Aorta (tissue), 5 donors: Measurements from ENCODE around the gene ESR1. TPM values are rescaled to one million over a fixed set of nuclear protein-coding genes. Genes with fewer than 3 reads are reported as not detected.

Experiments used
- ATAC-seq: fragments of 200-7000 bp; cut with Tn5 transposase; one replicate; pipeline ENCODE4 v1.9.1; 2022; ENCODE audit warnings: moderate library complexity; ENCODE audit not compliant: low FRiP score
- DNase-seq, 2 donors: peaks; one replicate each; pipeline ENCODE4 v3.0.0-alpha.2; 2020
- H3K27ac ChIP-seq, 2 donors: one replicate each; pipeline ENCODE4 v1.5.1; 2013; ENCODE audit warnings: low read length in 2 of 2, mild to moderate bottlenecking in 2 of 2, moderate library complexity in 2 of 2, control low read depth in 1 of 2, inconsistent platforms in 1 of 2, low read depth in 1 of 2
- H3K27me3 ChIP-seq, 2 donors: one replicate each; pipeline ENCODE4 v1.6.1; 2013; ENCODE audit warnings: control low read depth in 1 of 2, low read length in 1 of 2, mild to moderate bottlenecking in 1 of 2, moderate library complexity in 1 of 2; ENCODE audit not compliant: insufficient read depth in 2 of 2, control insufficient read depth in 1 of 2
- H3K36me3 ChIP-seq, 2 donors: one replicate each; pipeline ENCODE4 v1.6.1; 2013; ENCODE audit warnings: control low read depth in 1 of 2, low read length in 1 of 2, mild to moderate bottlenecking in 1 of 2; ENCODE audit not compliant: insufficient read depth in 2 of 2, control insufficient read depth in 1 of 2
- H3K4me1 ChIP-seq, 2 donors: one replicate each; pipeline ENCODE4 v1.6.1; 2013; ENCODE audit warnings: low read length in 2 of 2, control low read depth in 1 of 2, mild to moderate bottlenecking in 1 of 2, moderate library complexity in 1 of 2; ENCODE audit not compliant: insufficient read depth in 2 of 2, control insufficient read depth in 1 of 2
- H3K4me3 ChIP-seq, 2 donors: one replicate each; pipeline ENCODE4 v1.5.1; 2013; ENCODE audit warnings: low read length in 2 of 2, control low read depth in 1 of 2, mild to moderate bottlenecking in 1 of 2
- H3K9me3 ChIP-seq: one replicate; pipeline ENCODE4 v1.6.1; 2013; ENCODE audit warnings: mild to moderate bottlenecking, low read length; ENCODE audit not compliant: control insufficient read depth
- WGBS, 2 donors: extraction: QIAGEN DNeasy Blood & Tissue Kit; methylation state at CpG; one replicate each; pipeline ENCODE4 v1.1.7; 2013; 5-methylcytosine and 5-hydroxymethylcytosine counted together
- intact Hi-C, 2 donors: fragments of 100-400 bp; cut with DNase I; formaldehyde crosslinking; loops; one replicate each; pipeline versions ENCODE4 v1.14.2 to v1.15.0; 2022
- polyA plus RNA-seq, 2 donors: library from polyadenylated mRNA; stranded (reverse); fragments of 200-250 nt; gene quantifications; one replicate each; pipeline ENCODE4 v1.2.3, GENCODE V29; 2013
- total RNA-seq, 2 donors: library from RNA; stranded (reverse); fragmentation: NEBNext Ultra II Directional; extraction: Animal tissue kit (Norgen Biotek cat#: 25700); gene quantifications; one replicate each; pipeline ENCODE4 v1.2.1, GENCODE V29; 2021
- donor health status: healthy with polysubstance abuse.
- donor health status: Bipolar disorder and iron deficiency.
- donor health status: DM: no; HTN: no; CAD: no.
- donor health status: DM: no; HTN: no; CAD: no.
- donor health status: DM: yes; HTN: yes; CAD: no.

Gene ESR1
- total and polyA plus RNA-seq, 4 donors = 0.13 to 12.3 (median 2.8) TPM

- intact Hi-C loops = no loop called here
- Histone ChIP-seq H3K36me3 (no peaks in the 10 kb centered on the region), H3K9me3 (no peaks in the 10 kb centered on the region), H3K27ac (no peak overlapping the region), H3K27me3 (no peaks in the 10 kb centered on the region), H3K4me3 (no peak overlapping the region), H3K4me1 (peaks cover 0 to 4% of the 10 kb centered on the region in 2 donors)
- WGBS, 2 donors = 92 to 98% methylated on average over 14 of the region's 14 CpGs
- DNase-seq (no peak), ATAC-seq (no peak)
These were observed 291.2 kb downstream of the ESR1 start for GRCh38 chr6:152098683-152099082.

DNA sequence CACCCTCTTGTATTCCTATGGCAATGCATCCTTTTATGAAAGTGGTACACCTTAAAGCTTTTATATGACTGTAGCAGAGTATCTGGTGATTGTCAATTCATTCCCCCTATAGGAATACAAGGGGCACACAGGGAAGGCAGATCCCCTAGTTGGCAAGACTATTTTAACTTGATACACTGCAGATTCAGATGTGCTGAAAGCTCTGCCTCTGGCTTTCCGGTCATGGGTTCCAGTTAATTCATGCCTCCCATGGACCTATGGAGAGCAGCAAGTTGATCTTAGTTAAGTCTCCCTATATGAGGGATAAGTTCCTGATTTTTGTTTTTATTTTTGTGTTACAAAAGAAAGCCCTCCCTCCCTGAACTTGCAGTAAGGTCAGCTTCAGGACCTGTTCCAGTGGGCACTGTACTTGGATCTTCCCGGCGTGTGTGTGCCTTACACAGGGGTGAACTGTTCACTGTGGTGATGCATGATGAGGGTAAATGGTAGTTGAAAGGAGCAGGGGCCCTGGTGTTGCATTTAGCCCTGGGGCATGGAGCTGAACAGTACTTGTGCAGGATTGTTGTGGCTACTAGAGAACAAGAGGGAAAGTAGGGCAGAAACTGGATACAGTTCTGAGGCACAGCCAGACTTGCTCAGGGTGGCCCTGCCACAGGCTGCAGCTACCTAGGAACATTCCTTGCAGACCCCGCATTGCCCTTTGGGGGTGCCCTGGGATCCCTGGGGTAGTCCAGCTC, 292.1 kb downstream of the ESR1 start:
- H3K27me3 ChIP-seq = no peaks in the 10 kb centered on the region
- H3K36me3 ChIP-seq = no peaks in the 10 kb centered on the region
- peaks cover 0 to 2% of the 10 kb centered on the region in 2 donors for H3K4me1 ChIP-seq
- intact Hi-C loops = no loop called here
- no peak for ATAC-seq
- H3K27ac ChIP-seq = no peak overlapping the region
- no peak overlapping the region for H3K4me3 ChIP-seq
- no peak for DNase-seq
- no peaks in the 10 kb centered on the region for H3K9me3 ChIP-seq
- 92 to 95% methylated on average over 4 of the region's 4 CpGs for WGBS, 2 donors

DNA sequence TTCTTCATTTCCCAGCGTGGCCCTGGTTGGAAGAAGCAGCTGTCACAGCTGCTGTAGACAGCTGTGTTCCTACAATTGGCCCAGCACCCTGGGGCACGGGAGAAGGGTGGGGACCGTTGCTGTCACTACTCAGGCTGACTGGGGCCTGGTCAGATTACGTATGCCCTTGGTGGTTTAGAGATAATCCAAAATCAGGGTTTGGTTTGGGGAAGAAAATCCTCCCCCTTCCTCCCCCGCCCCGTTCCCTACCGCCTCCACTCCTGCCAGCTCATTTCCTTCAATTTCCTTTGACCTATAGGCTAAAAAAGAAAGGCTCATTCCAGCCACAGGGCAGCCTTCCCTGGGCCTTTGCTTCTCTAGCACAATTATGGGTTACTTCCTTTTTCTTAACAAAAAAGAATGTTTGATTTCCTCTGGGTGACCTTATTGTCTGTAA, 292.7 kb downstream of the ESR1 start:
- no peak overlapping the region for H3K4me3 ChIP-seq
- H3K36me3 ChIP-seq = no peaks in the 10 kb centered on the region
- DNase-seq (peak in 1 of 2 donors; percentile 77), ATAC-seq (peak; percentile 6)
- H3K27ac ChIP-seq = no peak overlapping the region
- intact Hi-C loops = no loop called here
- no peaks in the 10 kb centered on the region for H3K9me3 ChIP-seq
- no peaks in the 10 kb centered on the region for H3K4me1 ChIP-seq
- 82 to 86% methylated on average over 7 of the region's 7 CpGs for WGBS, 2 donors
- no peaks in the 10 kb centered on the region for H3K27me3 ChIP-seq

- H3K9me3 ChIP-seq = no peaks in the 10 kb centered on the region
- ATAC-seq (no peak), DNase-seq (no peak)
- H3K4me1 ChIP-seq = peaks cover 0 to 6% of the 10 kb centered on the region in 2 donors
- intact Hi-C loops = no loop called here
- H3K36me3 ChIP-seq = no peaks in the 10 kb centered on the region
- H3K27me3 ChIP-seq = no peaks in the 10 kb centered on the region
- no peak overlapping the region for H3K27ac ChIP-seq
- 90 to 92% methylated on average over 4 of the region's 4 CpGs for WGBS, 2 donors
- no peak overlapping the region for H3K4me3 ChIP-seq
These were observed 300.5 kb downstream of the ESR1 start for GRCh38 chr6:152107973-152108372.

DNA sequence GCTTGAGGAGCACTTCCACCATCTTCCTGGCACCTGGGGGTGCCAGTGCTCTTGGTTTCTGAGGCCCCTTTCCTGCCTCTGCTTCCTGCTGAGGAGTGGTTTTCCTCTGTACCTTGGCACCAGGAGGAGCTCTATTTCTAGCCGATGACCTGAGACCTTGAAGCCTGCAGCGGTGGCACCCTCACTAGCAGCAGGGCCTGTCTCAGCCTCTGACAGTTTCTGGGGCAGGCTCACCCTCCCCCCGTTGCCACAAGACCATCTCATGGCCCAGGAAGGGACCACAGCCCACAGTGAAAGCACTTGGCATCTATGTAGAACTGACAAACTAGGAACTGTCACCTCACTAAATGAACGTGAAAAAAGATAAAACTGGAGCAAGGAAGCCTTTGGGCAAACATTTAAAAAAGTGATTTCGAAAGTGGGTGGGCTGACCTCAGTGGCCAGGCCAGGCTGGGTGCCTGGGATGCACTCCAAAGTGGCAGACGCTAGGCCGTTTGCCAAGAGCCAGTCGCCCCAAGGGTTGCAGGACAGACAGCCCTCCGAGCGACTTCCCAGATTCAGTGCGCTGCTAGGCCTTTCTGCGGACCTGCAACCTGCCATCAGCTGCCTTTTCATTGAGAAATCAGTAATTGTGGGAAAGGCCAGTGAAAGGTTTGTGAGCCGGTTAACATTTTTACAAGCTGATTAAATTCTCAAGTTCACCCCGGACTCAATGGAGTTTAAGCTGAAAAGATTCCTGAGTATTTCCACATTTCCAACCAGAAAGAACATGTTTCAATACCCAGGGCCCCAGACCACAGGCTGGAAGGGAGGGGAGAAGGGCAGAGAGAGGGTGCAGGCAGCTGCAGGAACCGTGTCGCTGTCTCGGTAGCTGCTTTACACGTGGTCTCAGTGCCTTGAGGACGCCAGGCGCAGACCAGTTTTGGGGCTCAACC, 303.7 kb downstream of the ESR1 start:
- H3K27ac ChIP-seq = peak overlapping the region in 1 of 2 donors; percentile 88
- WGBS, 2 donors = 28 to 34% methylated on average over 20 of the region's 20 CpGs
- ATAC-seq = peak; percentile 53
- intact Hi-C loops = loop anchor here in 1 of 2 donors (5.0 kb wide), 1 partner anchor 349 kb away; no protein-coding TSS in a partner anchor
- H3K4me3 ChIP-seq = no peak overlapping the region
- DNase-seq = peak in 1 of 2 donors; percentile 76
- H3K36me3 ChIP-seq = no peaks in the 10 kb centered on the region
- no peaks in the 10 kb centered on the region for H3K27me3 ChIP-seq
- no peaks in the 10 kb centered on the region for H3K9me3 ChIP-seq
- H3K4me1 ChIP-seq = peaks cover 0 to 6% of the 10 kb centered on the region in 2 donors

DNA sequence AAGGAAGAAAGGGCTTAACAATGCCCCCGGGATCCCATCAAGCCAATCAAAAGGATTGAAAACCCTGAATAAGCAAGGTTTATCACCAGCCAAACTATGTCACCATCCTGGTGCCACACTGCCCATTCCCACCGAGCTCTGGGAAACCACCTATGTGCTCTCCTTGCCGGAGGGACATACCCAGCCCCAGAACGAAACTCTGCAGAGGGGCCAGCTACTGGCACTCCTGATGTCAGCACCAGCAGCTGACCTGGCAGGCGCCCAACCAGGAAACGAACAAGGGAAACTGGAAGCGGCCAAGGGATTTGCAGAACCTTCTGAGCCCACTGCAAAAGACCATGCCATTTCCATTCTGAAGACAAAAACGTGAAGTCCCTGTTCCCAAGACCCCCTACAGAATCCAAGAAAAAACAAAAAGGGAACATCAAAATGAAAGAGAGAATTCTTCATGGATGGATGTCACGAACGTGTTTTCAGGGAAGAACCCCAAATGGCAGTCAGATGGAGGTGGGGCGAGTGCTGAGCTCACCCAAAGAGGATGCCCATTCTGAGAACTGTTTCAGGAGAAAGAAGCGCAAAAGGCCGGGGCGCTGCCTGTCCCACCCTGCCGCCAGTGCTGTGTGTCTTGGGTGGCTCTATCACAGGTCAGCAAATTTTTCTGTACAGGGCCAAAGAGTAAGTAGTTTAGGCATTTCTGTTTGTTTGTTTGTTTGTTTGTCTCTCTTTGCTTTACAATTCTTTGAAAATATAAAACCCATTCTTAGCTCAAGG, 305.2 kb downstream of the ESR1 start:
- peak overlapping the region in 1 of 2 donors; percentile 16 for H3K27ac ChIP-seq
- WGBS, 2 donors = 84 to 86% methylated on average over 15 of the region's 15 CpGs
- peak; percentile 15 for ATAC-seq
- H3K9me3 ChIP-seq = no peaks in the 10 kb centered on the region
- peak; percentile 86 to 92 for DNase-seq
- H3K36me3 ChIP-seq = no peaks in the 10 kb centered on the region
- no peaks in the 10 kb centered on the region for H3K27me3 ChIP-seq
- intact Hi-C loops = loop anchor here in 1 of 2 donors (5.0 kb wide), 1 partner anchor 350 kb away; no protein-coding TSS in a partner anchor
- no peak overlapping the region for H3K4me3 ChIP-seq
- H3K4me1 ChIP-seq = peaks cover 0 to 6% of the 10 kb centered on the region in 2 donors

- peak overlapping the region in 1 of 2 donors; percentile 23 for H3K27ac ChIP-seq
- no peaks in the 10 kb centered on the region for H3K27me3 ChIP-seq
- WGBS, 2 donors = 19 to 21% methylated on average over 9 of the region's 9 CpGs
- H3K9me3 ChIP-seq = no peaks in the 10 kb centered on the region
- H3K36me3 ChIP-seq = peaks cover 3% of the 10 kb centered on the region in 2 donors
- DNase-seq (no peak), ATAC-seq (no peak)
- intact Hi-C loops = no loop called here
- no peak overlapping the region for H3K4me3 ChIP-seq
- no peaks in the 10 kb centered on the region for H3K4me1 ChIP-seq
These were observed 310.0 kb downstream of the ESR1 start for GRCh38 chr6:152117156-152118133.
